GM21723 (cell line): Measurements from ENCODE around the gene VPS13D.
A peak's percentile ranks its signal among the peaks of the same experiment; 100 is the strongest.

Experiments used
- ATAC-seq: cut with Tn5 transposase; IDR thresholded peaks from one replicate; pipeline ENCODE4 v1.9.1; 2021; ENCODE audit warnings: mild to moderate bottlenecking, moderate library complexity; ENCODE audit not compliant: unreplicated experiment

Gene VPS13D

GRCh38 chr1:12229835-12230548 lies at the start of gene VPS13D:
Gene VPS13D (plus strand): TSS chr1:12230030. CDS start chr1:12234267, 4,237 bp downstream.
- ATAC-seq, result peak; percentile 87

GRCh38 chr1:12180315-12180714 lies 49.5 kb upstream of the VPS13D start:
- ATAC-seq, result no peak

GRCh38 chr1:12180903-12181302 lies 48.9 kb upstream of the VPS13D start:
- ATAC-seq, result no peak

GRCh38 chr1:12181568-12181967 lies 48.3 kb upstream of the VPS13D start:
- no peak for ATAC-seq

GRCh38 chr1:12182410-12182984 lies 47.3 kb upstream of the VPS13D start:
- ATAC-seq, result no peak

- ATAC-seq, result no peak
Measured at GRCh38 chr1:12183095-12183794, 46.6 kb upstream of the VPS13D start.

GRCh38 chr1:12184008-12184681 lies 45.7 kb upstream of the VPS13D start:
- no peak for ATAC-seq

GRCh38 chr1:12185036-12185917 lies 44.6 kb upstream of the VPS13D start:
- no peak for ATAC-seq

- no peak for ATAC-seq
Measured at GRCh38 chr1:12185918-12186678, 43.7 kb upstream of the VPS13D start.

- ATAC-seq, result no peak
Measured at GRCh38 chr1:12186679-12186985, 43.2 kb upstream of the VPS13D start.

- no peak for ATAC-seq
Measured at GRCh38 chr1:12188115-12188514, 41.7 kb upstream of the VPS13D start.

- no peak for ATAC-seq
Measured at GRCh38 chr1:12188657-12189327, 41.0 kb upstream of the VPS13D start.

- no peak for ATAC-seq
Measured at GRCh38 chr1:12189328-12189682, 40.5 kb upstream of the VPS13D start.

- no peak for ATAC-seq
Measured at GRCh38 chr1:12191242-12192032, 38.4 kb upstream of the VPS13D start.

GRCh38 chr1:12194666-12195216 lies 35.1 kb upstream of the VPS13D start:
- no peak for ATAC-seq

GRCh38 chr1:12195416-12195815 lies 34.4 kb upstream of the VPS13D start:
- ATAC-seq, result no peak

GRCh38 chr1:12196641-12197482 lies 33.0 kb upstream of the VPS13D start:
- ATAC-seq, result no peak

- ATAC-seq, result no peak
Measured at GRCh38 chr1:12197483-12197880, 32.3 kb upstream of the VPS13D start.
